SU-DHL-6 (cell line): ENCODE measurements around the gene CSPG4.

Experiments used
- CTCF ChIP-seq: fragments of 200-600 bp; sonication (generic); IDR thresholded peaks from one replicate; pipeline ENCODE4 v1.5.1; 2017; ENCODE audit warnings: antibody characterized with exemption, mild to moderate bottlenecking, low read length, moderate library complexity; ENCODE audit not compliant: insufficient read depth, poor library complexity, severe bottlenecking
- EZH2phosphoT487 ChIP-seq: fragments of 200-600 bp; sonication (generic), shearing (Covaris generic); conservative IDR thresholded peaks from 2 replicates; pipeline ENCODE4 v1.6.1; 2018; ENCODE audit warnings: mild to moderate bottlenecking, antibody characterized with exemption, low read length, moderate library complexity, mixed read lengths

DNA sequence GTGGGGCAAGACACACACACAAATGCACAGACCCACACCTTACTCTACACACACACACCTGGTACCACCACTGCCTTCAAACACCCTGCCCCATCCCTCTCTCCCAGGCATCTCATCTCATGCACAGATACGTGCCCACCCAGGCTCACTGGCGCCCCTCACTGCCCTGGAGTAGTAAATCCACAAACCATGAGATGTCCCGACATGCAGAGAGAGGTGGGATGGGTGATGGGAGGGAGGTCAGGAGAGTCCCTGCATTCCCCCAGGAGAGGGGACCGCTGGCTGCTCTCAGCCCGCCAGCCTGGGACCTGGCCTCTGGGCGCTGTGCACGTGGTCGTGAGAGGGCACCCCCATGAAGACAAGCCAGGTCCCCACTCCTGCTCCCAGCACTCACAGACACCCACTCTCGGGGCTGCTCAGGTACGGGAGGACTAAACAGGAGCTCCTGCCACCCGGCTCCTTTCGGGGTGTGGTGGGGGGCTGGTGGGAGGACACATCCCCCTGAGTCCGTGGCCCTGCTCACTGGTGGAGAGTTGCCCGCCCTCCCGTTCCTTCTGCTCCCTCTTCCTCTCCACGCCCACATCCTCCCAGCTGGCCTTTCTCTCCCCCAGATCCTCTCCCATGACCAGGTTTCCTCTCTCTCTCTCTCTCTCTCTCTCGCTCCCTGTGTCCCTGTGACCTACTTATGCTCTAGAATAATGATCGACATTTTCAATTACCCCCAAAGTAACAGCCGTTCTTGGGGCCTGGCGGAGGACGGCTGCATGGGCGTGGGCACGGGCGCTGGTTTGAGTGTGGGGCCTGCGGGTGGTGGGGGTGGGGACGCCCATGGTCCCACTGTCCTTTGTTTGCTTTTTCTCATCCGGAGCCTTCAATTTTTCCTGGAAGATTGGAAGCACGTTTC, 18.9 kb upstream of the CSPG4 start:
- no peak for TF ChIP-seq CTCF
- TF ChIP-seq EZH2phosphoT487, result no peak
